Islet precursor cell (in vitro differentiated cells): ENCODE measurements around the gene SEC22C.

Experiments used
- DNase-seq: peaks from one replicate; pipeline ENCODE4 v3.0.0-alpha.2; 2018

SEC22C gene

GRCh38 chr3:42533161-42533897 is 48.4 kb downstream of the SEC22C start:
- DNase-seq, result peak; percentile 72

- no peak for DNase-seq
Measured at GRCh38 chr3:42532229-42532628, 49.5 kb downstream of the SEC22C start.

GRCh38 chr3:42531470-42531869 is 50.3 kb downstream of the SEC22C start:
- no peak for DNase-seq

DNA sequence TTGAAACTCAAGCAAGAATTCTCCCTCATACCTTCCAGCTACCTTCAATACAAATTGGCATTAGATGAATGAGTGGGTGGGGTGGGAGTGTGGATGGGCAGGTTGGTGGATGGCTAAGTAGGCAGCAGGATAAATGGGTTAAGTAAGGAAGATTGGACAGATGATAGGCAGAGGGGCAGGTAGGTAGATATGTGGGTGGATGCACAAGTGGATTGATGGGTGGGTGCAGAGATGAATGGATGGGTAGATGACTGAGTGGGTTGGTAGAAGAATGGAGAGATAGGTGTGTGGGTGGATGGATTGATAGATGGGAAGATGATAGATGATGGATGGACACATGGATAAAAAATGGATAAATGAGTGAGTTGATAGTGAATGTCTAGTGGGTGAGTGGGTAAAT is 51.7 kb downstream of the SEC22C start:
- DNase-seq, result no peak

- no peak for DNase-seq
Measured at GRCh38 chr3:42529468-42529867, 52.3 kb downstream of the SEC22C start.

DNA sequence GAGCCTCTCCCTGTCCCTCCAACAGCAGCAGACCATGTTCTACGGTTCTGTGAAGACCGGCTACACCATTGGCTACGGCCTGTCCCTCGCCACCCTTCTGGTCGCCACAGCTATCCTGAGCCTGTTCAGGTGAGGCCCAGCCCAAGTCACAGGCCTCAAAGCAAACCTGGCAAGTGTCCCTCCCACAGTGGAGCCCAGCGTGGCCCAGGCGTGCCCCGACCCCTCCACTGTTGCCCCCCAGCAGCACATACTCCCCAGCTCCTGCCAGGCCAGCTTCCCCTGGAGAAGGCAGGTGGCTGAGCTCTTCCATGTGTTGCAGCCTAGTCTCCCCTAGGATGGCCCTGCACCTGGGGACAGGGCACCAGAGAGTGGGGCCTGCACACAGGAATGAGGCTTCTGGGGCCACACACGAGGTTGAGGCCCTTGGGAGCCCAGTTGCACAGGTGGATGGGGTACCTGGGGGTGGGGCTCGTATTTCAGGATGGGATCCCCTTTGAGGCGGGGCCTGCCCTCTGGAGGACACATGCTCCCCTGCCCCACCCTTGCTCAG is 54.3 kb downstream of the SEC22C start:
- no peak for DNase-seq

GRCh38 chr3:42526616-42527367 is 55.0 kb downstream of the SEC22C start:
- DNase-seq, result no peak

GRCh38 chr3:42525736-42526345 is 55.9 kb downstream of the SEC22C start:
- DNase-seq, result no peak

- DNase-seq, result no peak
Measured at GRCh38 chr3:42525212-42525611, 56.6 kb downstream of the SEC22C start.

- DNase-seq, result no peak
Measured at GRCh38 chr3:42524751-42525150, 57.0 kb downstream of the SEC22C start.

- no peak for DNase-seq
Measured at GRCh38 chr3:42520906-42521305, 60.9 kb downstream of the SEC22C start.

DNA sequence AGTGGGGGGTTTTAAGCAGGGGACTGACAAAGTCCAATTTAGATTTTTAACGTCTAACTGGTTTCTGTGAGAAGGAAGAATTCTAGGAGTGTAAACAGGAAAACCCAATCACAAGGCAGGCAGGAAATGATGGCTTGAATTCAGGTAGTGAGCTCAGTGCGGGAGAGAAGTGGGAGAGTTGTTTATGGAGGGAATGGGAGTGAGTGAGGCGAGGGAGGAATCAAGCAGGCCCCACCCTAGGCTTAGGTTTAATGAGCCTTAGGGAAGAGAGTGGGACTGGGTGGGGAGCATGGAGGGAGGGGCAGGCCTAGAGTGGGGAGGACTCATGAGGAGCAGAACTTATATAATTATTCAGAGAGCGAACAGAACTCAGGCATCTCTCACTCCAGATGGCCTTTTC is 61.4 kb downstream of the SEC22C start:
- no peak for DNase-seq

GRCh38 chr3:42519568-42519962 is 62.2 kb downstream of the SEC22C start:
- no peak for DNase-seq

- no peak for DNase-seq
Measured at GRCh38 chr3:42518800-42519567, 62.8 kb downstream of the SEC22C start.

GRCh38 chr3:42517117-42517516 is 64.7 kb downstream of the SEC22C start:
- no peak for DNase-seq

GRCh38 chr3:42516443-42516842 is 65.3 kb downstream of the SEC22C start:
- DNase-seq, result no peak

DNA sequence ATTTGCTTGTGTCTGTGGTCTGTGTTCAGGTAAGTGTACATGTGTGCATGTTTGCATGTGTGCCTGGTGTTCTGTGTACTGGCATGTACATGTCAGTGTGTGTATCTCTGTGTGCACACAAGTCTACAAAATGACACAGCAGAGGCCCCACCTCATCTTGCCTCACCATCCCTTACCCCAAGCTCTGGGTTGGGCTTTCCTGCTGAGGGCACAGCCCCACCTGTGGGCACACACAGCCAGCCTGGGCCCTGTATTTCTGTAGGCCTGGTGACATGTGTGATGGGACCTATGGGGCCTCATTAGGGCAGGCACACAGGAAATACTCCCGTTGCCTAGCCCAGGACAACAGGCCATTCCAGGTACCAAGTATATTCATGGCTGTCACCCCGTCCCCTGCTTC is 65.8 kb downstream of the SEC22C start:
- no peak for DNase-seq

GRCh38 chr3:42515391-42515916 is 66.3 kb downstream of the SEC22C start:
- no peak for DNase-seq

- DNase-seq, result no peak
Measured at GRCh38 chr3:42514876-42515275, 66.9 kb downstream of the SEC22C start.

DNA sequence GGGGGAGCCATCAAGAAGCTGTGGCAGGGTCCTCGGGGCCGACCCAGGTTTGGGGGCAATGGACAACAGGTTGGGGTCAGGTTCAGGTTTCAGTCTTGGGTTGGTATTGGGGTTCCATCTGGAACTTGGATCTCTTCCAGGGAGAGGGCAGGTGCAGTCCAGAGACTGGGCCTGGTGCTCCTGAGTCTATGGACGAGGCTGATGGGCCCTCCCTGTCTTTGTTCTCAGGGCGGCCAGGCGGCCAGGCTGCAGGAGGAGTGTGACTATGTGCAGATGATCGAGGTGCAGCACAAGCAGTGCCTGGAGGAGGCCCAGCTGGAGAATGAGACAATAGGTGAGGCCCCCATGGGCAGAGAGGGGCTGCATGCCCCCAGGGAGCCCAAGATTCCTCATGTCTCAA is 68.2 kb downstream of the SEC22C start:
- DNase-seq, result no peak

- DNase-seq, result no peak
Measured at GRCh38 chr3:42513121-42513520, 68.6 kb downstream of the SEC22C start.

- DNase-seq, result no peak
Measured at GRCh38 chr3:42511736-42512135, 70.0 kb downstream of the SEC22C start.

GRCh38 chr3:42511201-42511600 is 70.6 kb downstream of the SEC22C start:
- DNase-seq, result no peak
